Measurements from ENCODE around the gene CDCA7. TPM values are rescaled to one million over a fixed set of nuclear protein-coding genes. Genes with fewer than 3 reads are reported as not detected.
"Not testable (repeated sequence)": the region's sequence is repeated elsewhere in the genome, so short reads cannot be mapped to it uniquely, and the experiment has no call there.

Gene CDCA7
- total RNA-seq, 1 experiment from 2014 or later, result 48.2 TPM

- CTCF ChIA-PET, result no interaction called here
- no TSS peak for BruUV-seq (replicated peaks)
- no peak for DNase-seq
- Mint-ChIP-seq H3K36me3 (ENCODE audit: insufficient read depth, unreplicated experiment) (peaks cover 5% of the 10 kb centered on the region), H3K4me1 (ENCODE audit: low read depth, unreplicated experiment) (peaks cover 9% of the 10 kb centered on the region), H3K4me3 (ENCODE audit: low read depth, unreplicated experiment) (no peak overlapping the region), H3K9me3 (ENCODE audit: low read depth, unreplicated experiment) (no peaks in the 10 kb centered on the region), H3K27me3 (ENCODE audit: unreplicated experiment) (no peaks in the 10 kb centered on the region), H3K27ac (ENCODE audit: unreplicated experiment) (no peak overlapping the region)
- no peak for TF ChIP-seq CTCF (IDR thresholded peaks at IDR 0.05; ENCODE audit: unreplicated experiment)
- intact Hi-C loops (cut with micrococcal nuclease; ENCODE audit: unreplicated experiment), result no loop called here
Measured at GRCh38 chr2:173373290-173373689, 18.6 kb downstream of the CDCA7 start.

- intact Hi-C loops (cut with micrococcal nuclease; ENCODE audit: unreplicated experiment), result no loop called here
- Mint-ChIP-seq H3K4me1 (ENCODE audit: low read depth, unreplicated experiment) (peaks cover 9% of the 10 kb centered on the region), H3K4me3 (ENCODE audit: low read depth, unreplicated experiment) (no peak overlapping the region), H3K9me3 (ENCODE audit: low read depth, unreplicated experiment) (no peaks in the 10 kb centered on the region), H3K36me3 (ENCODE audit: insufficient read depth, unreplicated experiment) (no peaks in the 10 kb centered on the region), H3K27ac (ENCODE audit: unreplicated experiment) (no peak overlapping the region), H3K27me3 (ENCODE audit: unreplicated experiment) (no peaks in the 10 kb centered on the region)
- CTCF ChIA-PET, result interaction anchor here (0.5 kb wide), 1 partner anchor 584 kb away, joined by 3 read pairs; no protein-coding TSS in a partner anchor
- TF ChIP-seq CTCF (IDR thresholded peaks at IDR 0.05; ENCODE audit: unreplicated experiment), result no peak
- BruUV-seq (replicated peaks), result no TSS peak
- no peak for DNase-seq
Measured at GRCh38 chr2:173374634-173375033, 20.0 kb downstream of the CDCA7 start.

- H3K36me3 Mint-ChIP-seq (ENCODE audit: insufficient read depth, unreplicated experiment); H3K4me3 Mint-ChIP-seq (ENCODE audit: low read depth, unreplicated experiment); intact Hi-C loops (cut with micrococcal nuclease; ENCODE audit: unreplicated experiment); H3K27me3 Mint-ChIP-seq (ENCODE audit: unreplicated experiment); H3K9me3 Mint-ChIP-seq (ENCODE audit: low read depth, unreplicated experiment); H3K27ac Mint-ChIP-seq (ENCODE audit: unreplicated experiment); CTCF ChIA-PET; DNase-seq; H3K4me1 Mint-ChIP-seq (ENCODE audit: low read depth, unreplicated experiment); BruUV-seq (replicated peaks): not testable (repeated sequence)
Measured at GRCh38 chr2:173385534-173385933, 30.9 kb downstream of the CDCA7 start.

GRCh38 chr2:173386021-173386737 is 31.5 kb downstream of the CDCA7 start:
- no TSS peak for BruUV-seq (replicated peaks)
- Mint-ChIP-seq H3K27me3 (ENCODE audit: unreplicated experiment) (no peaks in the 10 kb centered on the region), H3K9me3 (ENCODE audit: low read depth, unreplicated experiment) (peaks cover 3% of the 10 kb centered on the region), H3K4me1 (ENCODE audit: low read depth, unreplicated experiment) (no peaks in the 10 kb centered on the region), H3K27ac (ENCODE audit: unreplicated experiment) (no peak overlapping the region), H3K4me3 (ENCODE audit: low read depth, unreplicated experiment) (no peak overlapping the region), H3K36me3 (ENCODE audit: insufficient read depth, unreplicated experiment) (no peaks in the 10 kb centered on the region)
- DNase-seq, result no peak
- TF ChIP-seq CTCF (IDR thresholded peaks at IDR 0.05; ENCODE audit: unreplicated experiment), result no peak
- CTCF ChIA-PET, result no interaction called here
- intact Hi-C loops (cut with micrococcal nuclease; ENCODE audit: unreplicated experiment), result no loop called here

- TF ChIP-seq CTCF (IDR thresholded peaks at IDR 0.05; ENCODE audit: unreplicated experiment), result no peak
- no peaks in the 10 kb centered on the region for H3K4me1 Mint-ChIP-seq (ENCODE audit: low read depth, unreplicated experiment)
- intact Hi-C loops (cut with micrococcal nuclease; ENCODE audit: unreplicated experiment), result no loop called here
- H3K4me3 Mint-ChIP-seq (ENCODE audit: low read depth, unreplicated experiment), result no peak overlapping the region
- CTCF ChIA-PET, result no interaction called here
- H3K9me3 Mint-ChIP-seq (ENCODE audit: low read depth, unreplicated experiment), result peaks cover 3% of the 10 kb centered on the region
- H3K27me3 Mint-ChIP-seq (ENCODE audit: unreplicated experiment), result no peaks in the 10 kb centered on the region
- no peak overlapping the region for H3K27ac Mint-ChIP-seq (ENCODE audit: unreplicated experiment)
- H3K36me3 Mint-ChIP-seq (ENCODE audit: insufficient read depth, unreplicated experiment), result no peaks in the 10 kb centered on the region
- no peak for DNase-seq
- BruUV-seq (replicated peaks), result no TSS peak
Measured at GRCh38 chr2:173386738-173387065, 32.0 kb downstream of the CDCA7 start.

Measured in Calu3 (cell line).